ENCODE data around the gene IQSEC1. TPM values are rescaled to one million over a fixed set of nuclear protein-coding genes. Genes with fewer than 3 reads are reported as not detected.

The IQSEC1 gene
- total RNA-seq, 1 experiment from 2014 or later: 28.1 TPM

DNA sequence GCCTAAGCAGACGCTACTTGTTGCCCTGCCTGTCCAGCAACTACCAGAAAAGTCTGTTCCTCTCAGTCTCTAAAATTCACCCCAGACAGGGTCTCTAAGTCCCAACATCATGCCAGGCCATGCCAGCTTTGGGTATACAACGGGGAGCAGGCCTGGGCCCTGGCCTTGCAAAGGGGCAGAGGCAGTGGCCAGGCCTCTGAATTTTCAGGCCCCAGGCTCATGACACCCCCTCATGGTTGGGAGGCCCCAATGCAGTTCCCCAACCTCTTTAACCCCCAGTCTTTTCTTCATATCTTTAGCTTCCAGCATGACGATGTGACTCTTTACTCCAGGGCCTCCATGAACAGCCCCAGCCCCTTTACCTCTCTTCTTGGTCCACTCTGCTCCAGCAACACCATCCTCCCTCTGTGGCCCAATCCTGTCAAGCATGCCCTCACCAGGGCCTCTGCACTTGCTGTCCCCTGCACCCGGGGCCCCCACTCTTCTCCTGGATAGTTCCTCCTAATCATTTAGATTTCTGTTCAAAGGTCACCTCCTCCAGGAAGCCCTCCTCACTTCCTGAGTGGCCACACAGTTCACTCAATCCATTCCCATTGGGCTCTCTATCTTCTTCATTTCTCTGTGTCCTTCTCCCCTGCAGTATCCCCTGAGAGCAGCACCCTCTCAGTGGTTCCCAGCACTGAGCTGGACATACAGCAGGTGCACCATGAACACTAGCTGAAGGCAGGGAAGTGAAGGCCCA lies 4.8 kb downstream of the IQSEC1 start:
- no TSS peak for BruUV-seq (replicated peaks)
- Histone ChIP-seq H2AFZ (ENCODE audit: low read depth, low read length, poor library complexity, severe bottlenecking) (no peak overlapping the region), H3K27me3 (ENCODE audit: insufficient read depth, low read length) (no peaks in the 10 kb centered on the region), H3K27ac (ENCODE audit: low read depth, low read length) (no peak overlapping the region), H3K4me2 (ENCODE audit: low read length) (no peak overlapping the region), H3K79me2 (ENCODE audit: insufficient read depth, low read length) (no peaks in the 10 kb centered on the region), H3K9me3 (ENCODE audit: control insufficient read depth in 1 of 2, insufficient read depth in 1 of 2, low read depth in 1 of 2, low read length in 2 of 2) (no peaks in the 10 kb centered on the region), H4K20me1 (ENCODE audit: insufficient read depth) (no peaks in the 10 kb centered on the region), H3K9ac (ENCODE audit: low read length) (no peak overlapping the region), H3K9me2 (ENCODE audit: insufficient read depth) (no peaks in the 10 kb centered on the region), H3K4me3 (replicated peaks in 1 of 2; ENCODE audit: low read depth in 1 of 2, low read length in 2 of 2) (no peak overlapping the region), H3K4me1 (ENCODE audit: control insufficient read depth in 1 of 2, insufficient read depth in 2 of 2, low read length in 2 of 2) (peaks cover 3% of the 10 kb centered on the region in 2 experiments), H3K36me3 (ENCODE audit: control insufficient read depth in 1 of 2, insufficient read depth in 2 of 2, low read length in 2 of 2) (no peaks in the 10 kb centered on the region)
- TF ChIP-seq, protein P1, sequence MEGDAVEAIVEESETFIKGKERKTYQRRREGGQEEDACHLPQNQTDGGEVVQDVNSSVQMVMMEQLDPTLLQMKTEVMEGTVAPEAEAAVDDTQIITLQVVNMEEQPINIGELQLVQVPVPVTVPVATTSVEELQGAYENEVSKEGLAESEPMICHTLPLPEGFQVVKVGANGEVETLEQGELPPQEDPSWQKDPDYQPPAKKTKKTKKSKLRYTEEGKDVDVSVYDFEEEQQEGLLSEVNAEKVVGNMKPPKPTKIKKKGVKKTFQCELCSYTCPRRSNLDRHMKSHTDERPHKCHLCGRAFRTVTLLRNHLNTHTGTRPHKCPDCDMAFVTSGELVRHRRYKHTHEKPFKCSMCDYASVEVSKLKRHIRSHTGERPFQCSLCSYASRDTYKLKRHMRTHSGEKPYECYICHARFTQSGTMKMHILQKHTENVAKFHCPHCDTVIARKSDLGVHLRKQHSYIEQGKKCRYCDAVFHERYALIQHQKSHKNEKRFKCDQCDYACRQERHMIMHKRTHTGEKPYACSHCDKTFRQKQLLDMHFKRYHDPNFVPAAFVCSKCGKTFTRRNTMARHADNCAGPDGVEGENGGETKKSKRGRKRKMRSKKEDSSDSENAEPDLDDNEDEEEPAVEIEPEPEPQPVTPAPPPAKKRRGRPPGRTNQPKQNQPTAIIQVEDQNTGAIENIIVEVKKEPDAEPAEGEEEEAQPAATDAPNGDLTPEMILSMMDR (IDR thresholded peaks at IDR 0.05 in 2 of 3, conservative IDR thresholded peaks at IDR 0.05 in 1 of 3; ENCODE audit: borderline replicate concordance in 1 of 3, insufficient read depth in 1 of 3, low read depth in 2 of 3, low read length in 2 of 3): peak in 1 of 3 experiments; percentile 17; a peak in 1 of 6 replicates
- TF ChIP-seq POLR2AphosphoS5 (IDR thresholded peaks at IDR 0.05; ENCODE audit: low read depth, low read length): no peak
- ChIA-PET RAD21 (ENCODE audit: low non-redundant PET in 1 of 2, low total read pairs in 2 of 2, uncharacterized antibody in 2 of 2, unreplicated experiment in 2 of 2) (no interaction called here), CTCF (no interaction called here), POLR2A (no interaction called here)
- peak; percentile 55 for ATAC-seq
- intact Hi-C loops (cut with micrococcal nuclease): no loop called here
- no peak for DNase-seq (ENCODE audit: low read depth, low spot score)

DNA sequence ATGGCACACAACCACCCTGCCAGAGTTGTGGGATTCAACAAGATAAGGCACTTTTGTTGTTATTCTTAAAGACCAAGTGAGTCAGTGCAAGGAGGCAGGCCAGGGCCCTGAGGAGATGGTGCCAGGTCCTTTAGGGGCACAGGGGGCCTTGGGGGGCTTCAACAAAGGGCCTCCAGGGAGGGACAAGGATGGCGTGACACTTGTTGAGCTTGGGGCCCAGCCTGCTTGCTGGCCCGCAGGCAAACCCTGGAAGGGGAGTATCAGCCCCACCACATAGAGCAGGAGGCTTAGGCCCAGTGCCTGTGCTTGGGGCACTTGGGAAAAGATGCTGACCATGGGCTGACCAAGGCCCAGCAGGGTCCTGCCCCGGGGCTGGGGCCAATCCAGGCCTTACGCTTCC lies 5.5 kb downstream of the IQSEC1 start:
- no peaks in the 10 kb centered on the region for H3K9me3 ChIP-seq (ENCODE audit: control insufficient read depth in 1 of 2, insufficient read depth in 1 of 2, low read depth in 1 of 2, low read length in 2 of 2)
- no peaks in the 10 kb centered on the region for H3K36me3 ChIP-seq (ENCODE audit: control insufficient read depth in 1 of 2, insufficient read depth in 2 of 2, low read length in 2 of 2)
- no peaks in the 10 kb centered on the region for H3K79me2 ChIP-seq (ENCODE audit: insufficient read depth, low read length)
- H3K9ac ChIP-seq (ENCODE audit: low read length): no peak overlapping the region
- intact Hi-C loops (cut with micrococcal nuclease): no loop called here
- H2AFZ ChIP-seq (ENCODE audit: low read depth, low read length, poor library complexity, severe bottlenecking): no peak overlapping the region
- DNase-seq (ENCODE audit: low read depth, low spot score) (no peak), ATAC-seq (no peak)
- peaks cover 9 to 10% of the 10 kb centered on the region in 2 experiments for H3K4me1 ChIP-seq (ENCODE audit: control insufficient read depth in 1 of 2, insufficient read depth in 2 of 2, low read length in 2 of 2)
- no peak overlapping the region for H3K4me3 ChIP-seq (replicated peaks in 1 of 2; ENCODE audit: low read depth in 1 of 2, low read length in 2 of 2)
- no TSS peak for BruUV-seq (replicated peaks)
- H3K27ac ChIP-seq (ENCODE audit: low read depth, low read length): no peak overlapping the region
- H4K20me1 ChIP-seq (ENCODE audit: insufficient read depth): no peaks in the 10 kb centered on the region
- H3K9me2 ChIP-seq (ENCODE audit: insufficient read depth): no peaks in the 10 kb centered on the region
- ChIA-PET POLR2A (no interaction called here), RAD21 (ENCODE audit: low non-redundant PET in 1 of 2, low total read pairs in 2 of 2, uncharacterized antibody in 2 of 2, unreplicated experiment in 2 of 2) (no interaction called here), CTCF (no interaction called here)
- TF ChIP-seq CEBPB (IDR thresholded peaks at IDR 0.05; ENCODE audit: low read depth) (no peak), CBX3 (IDR thresholded peaks at IDR 0.05; ENCODE audit: low read depth) (no peak), ELF1 (IDR thresholded peaks at IDR 0.05; ENCODE audit: borderline replicate concordance, low read depth) (no peak), EGR1 (IDR thresholded peaks at IDR 0.05; ENCODE audit: low read depth) (no peak), ZFX (IDR thresholded peaks at IDR 0.05) (no peak), JUND (IDR thresholded peaks at IDR 0.05) (no peak), EZH2 (IDR thresholded peaks at IDR 0.05) (no peak), YY1 (IDR thresholded peaks at IDR 0.05; ENCODE audit: extremely low read depth, insufficient replicate concordance, low read depth, low read length) (no peak), TCF7L2 (IDR thresholded peaks at IDR 0.05; ENCODE audit: borderline replicate concordance, extremely low read depth, insufficient read depth, insufficient read length) (no peak), SIN3A (IDR thresholded peaks at IDR 0.05; ENCODE audit: low read depth) (no peak)
- TF ChIP-seq, protein P2, sequence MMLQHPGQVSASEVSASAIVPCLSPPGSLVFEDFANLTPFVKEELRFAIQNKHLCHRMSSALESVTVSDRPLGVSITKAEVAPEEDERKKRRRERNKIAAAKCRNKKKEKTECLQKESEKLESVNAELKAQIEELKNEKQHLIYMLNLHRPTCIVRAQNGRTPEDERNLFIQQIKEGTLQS (IDR thresholded peaks at IDR 0.05): no peak
- TF ChIP-seq, protein P3, sequence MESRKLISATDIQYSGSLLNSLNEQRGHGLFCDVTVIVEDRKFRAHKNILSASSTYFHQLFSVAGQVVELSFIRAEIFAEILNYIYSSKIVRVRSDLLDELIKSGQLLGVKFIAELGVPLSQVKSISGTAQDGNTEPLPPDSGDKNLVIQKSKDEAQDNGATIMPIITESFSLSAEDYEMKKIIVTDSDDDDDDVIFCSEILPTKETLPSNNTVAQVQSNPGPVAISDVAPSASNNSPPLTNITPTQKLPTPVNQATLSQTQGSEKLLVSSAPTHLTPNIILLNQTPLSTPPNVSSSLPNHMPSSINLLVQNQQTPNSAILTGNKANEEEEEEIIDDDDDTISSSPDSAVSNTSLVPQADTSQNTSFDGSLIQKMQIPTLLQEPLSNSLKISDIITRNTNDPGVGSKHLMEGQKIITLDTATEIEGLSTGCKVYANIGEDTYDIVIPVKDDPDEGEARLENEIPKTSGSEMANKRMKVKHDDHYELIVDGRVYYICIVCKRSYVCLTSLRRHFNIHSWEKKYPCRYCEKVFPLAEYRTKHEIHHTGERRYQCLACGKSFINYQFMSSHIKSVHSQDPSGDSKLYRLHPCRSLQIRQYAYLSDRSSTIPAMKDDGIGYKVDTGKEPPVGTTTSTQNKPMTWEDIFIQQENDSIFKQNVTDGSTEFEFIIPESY (IDR thresholded peaks at IDR 0.05; ENCODE audit: extremely low read depth, insufficient replicate concordance, low read length): no peak
- TF ChIP-seq, protein P4, sequence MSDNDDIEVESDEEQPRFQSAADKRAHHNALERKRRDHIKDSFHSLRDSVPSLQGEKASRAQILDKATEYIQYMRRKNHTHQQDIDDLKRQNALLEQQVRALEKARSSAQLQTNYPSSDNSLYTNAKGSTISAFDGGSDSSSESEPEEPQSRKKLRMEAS (IDR thresholded peaks at IDR 0.05): no peak
- H3K4me2 ChIP-seq (ENCODE audit: low read length): no peak overlapping the region
- H3K27me3 ChIP-seq (ENCODE audit: insufficient read depth, low read length): no peaks in the 10 kb centered on the region
